Activated CD8-positive, alpha-beta memory T cell treated with anti-CD3 and anti-CD28 coated beads, Interleukin-2, amount 10 ng/mL, durations not matched to agents 7 days and 5 days (primary cell): ENCODE measurements around the gene EPN3. TPM values are rescaled to one million over a fixed set of nuclear protein-coding genes. Genes with fewer than 3 reads are reported as not detected.

Experiments used
- ATAC-seq: fragments of 150-1000 bp; cut with Tn5 transposase; one replicate; pipeline ENCODE4 v1.10.0; 2021; ENCODE audit warnings: moderate library complexity
- CTCF ChIA-PET: fragments of 350-600 bp; sonication (Branson Sonifier 250); formaldehyde crosslinking; loops from one replicate; lab custom pipeline; 2021; ENCODE audit warnings: antibody characterized with exemption; lab: Charles Lee
- DNase-seq: peaks from one replicate; pipeline ENCODE4 v3.0.0-alpha.2; 2020
- H3K27ac Mint-ChIP-seq: one replicate; pipeline ENCODE4 v1.8.0; 2021; ENCODE audit warnings: mild to moderate bottlenecking, mixed read lengths
- H3K27me3 Mint-ChIP-seq: one replicate; pipeline ENCODE4 v1.8.0; 2021; ENCODE audit warnings: mixed read lengths
- H3K36me3 Mint-ChIP-seq: one replicate; pipeline ENCODE4 v1.8.0; 2021; ENCODE audit warnings: mild to moderate bottlenecking, mixed read lengths
- H3K4me1 Mint-ChIP-seq: one replicate; pipeline ENCODE4 v1.8.0; 2021; ENCODE audit warnings: mixed read lengths
- H3K4me3 Mint-ChIP-seq: one replicate; pipeline ENCODE4 v1.8.0; 2021; ENCODE audit warnings: mild to moderate bottlenecking, moderate library complexity, mixed read lengths
- H3K9me3 Mint-ChIP-seq: one replicate; pipeline ENCODE4 v1.8.0; 2022; ENCODE audit warnings: low read depth, mixed read lengths
- total RNA-seq, 2 experiments: library from RNA; stranded (reverse); gene quantifications; one replicate each; pipeline ENCODE4 v1.2.3, GENCODE V29; 2021

EPN3 gene
- total RNA-seq, 2 experiments from 2014 or later: not detected

- Mint-ChIP-seq H3K9me3 (no peaks in the 10 kb centered on the region), H3K4me1 (peaks cover 21% of the 10 kb centered on the region), H3K27ac (no peak overlapping the region), H3K4me3 (no peak overlapping the region), H3K27me3 (peaks cover 3% of the 10 kb centered on the region), H3K36me3 (no peaks in the 10 kb centered on the region)
- no peak for ATAC-seq
- no peak for DNase-seq
- CTCF ChIA-PET: interaction anchor here (2.8 kb wide), 1 partner anchor 16 kb away, joined by 19 read pairs; no protein-coding TSS in a partner anchor
These were observed 32.8 kb upstream of the EPN3 start for GRCh38 chr17:50499721-50500120.

DNA sequence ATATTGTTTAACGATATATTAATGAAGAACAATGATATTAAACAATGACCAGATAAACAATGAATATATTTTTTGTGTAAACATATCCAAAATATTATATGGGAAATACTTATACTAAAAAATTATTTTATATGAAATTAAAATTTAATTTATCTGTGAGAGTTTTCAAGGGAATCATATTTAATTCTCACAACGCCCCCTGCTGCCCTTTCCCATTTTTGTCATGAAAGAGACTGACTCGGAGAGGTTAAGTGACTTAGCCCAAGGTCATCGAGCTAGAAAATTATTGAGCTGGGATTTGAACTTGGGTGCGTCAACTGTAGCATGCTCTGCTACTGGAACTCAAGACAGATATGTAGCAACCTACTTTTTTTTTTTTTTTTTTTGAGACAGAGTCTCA, 31.5 kb upstream of the EPN3 start:
- no peak overlapping the region for H3K27ac Mint-ChIP-seq
- CTCF ChIA-PET: interaction anchor here (0.6 to 2.8 kb wide), 17 partner anchors 8 to 228 kb away, joined by 3 to 19 read pairs (median 4); partner anchors contain the start of genes LRRC59 and SPATA20
- H3K9me3 Mint-ChIP-seq: no peaks in the 10 kb centered on the region
- no peak overlapping the region for H3K4me3 Mint-ChIP-seq
- H3K36me3 Mint-ChIP-seq: no peaks in the 10 kb centered on the region
- ATAC-seq (no peak), DNase-seq (peak; percentile 52)
- peaks cover 9% of the 10 kb centered on the region for H3K27me3 Mint-ChIP-seq
- peaks cover 23% of the 10 kb centered on the region for H3K4me1 Mint-ChIP-seq

DNA sequence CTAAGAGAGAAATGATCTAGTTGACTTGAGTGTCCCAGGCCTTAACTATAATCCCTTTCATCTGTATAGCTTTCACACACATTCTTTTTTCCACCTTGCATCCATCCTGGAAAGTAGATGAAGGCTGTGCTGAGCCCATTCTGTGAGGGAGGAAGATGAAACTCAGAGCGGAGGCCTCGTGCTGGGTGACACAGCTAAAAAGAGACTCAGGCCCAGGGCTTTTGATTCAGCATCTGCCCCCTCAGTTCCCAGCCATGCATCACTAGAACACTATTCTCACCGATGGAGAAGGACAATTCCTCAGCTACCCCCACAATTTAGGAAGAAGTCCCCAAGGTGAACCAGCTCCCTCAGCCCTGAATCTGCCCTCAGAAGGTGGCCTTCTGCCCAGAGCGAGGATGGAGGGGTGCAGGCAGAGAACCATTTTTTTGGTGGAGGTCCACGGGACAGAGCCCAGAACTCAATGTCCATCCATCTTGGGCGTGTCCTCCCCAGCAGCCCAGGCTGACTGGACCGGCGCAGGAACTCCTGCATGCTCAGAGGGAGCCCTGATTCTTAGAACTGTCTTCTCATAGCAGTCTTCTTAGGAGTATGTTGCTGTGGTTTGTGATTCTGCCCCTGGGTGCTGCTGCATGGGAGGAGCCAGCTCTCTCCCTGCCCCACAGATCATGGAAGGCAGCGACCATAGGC, 30.1 kb upstream of the EPN3 start:
- Mint-ChIP-seq H3K4me3 (no peak overlapping the region), H3K27ac (no peak overlapping the region), H3K36me3 (no peaks in the 10 kb centered on the region), H3K9me3 (no peaks in the 10 kb centered on the region), H3K27me3 (peaks cover 6% of the 10 kb centered on the region), H3K4me1 (peaks cover 23% of the 10 kb centered on the region)
- CTCF ChIA-PET: interaction anchor here (0.6 to 2.8 kb wide), 10 partner anchors 9 to 333 kb away, joined by 3 to 19 read pairs (median 4); partner anchors contain the start of genes LRRC59 and SPATA20
- no peak for DNase-seq
- no peak for ATAC-seq

DNA sequence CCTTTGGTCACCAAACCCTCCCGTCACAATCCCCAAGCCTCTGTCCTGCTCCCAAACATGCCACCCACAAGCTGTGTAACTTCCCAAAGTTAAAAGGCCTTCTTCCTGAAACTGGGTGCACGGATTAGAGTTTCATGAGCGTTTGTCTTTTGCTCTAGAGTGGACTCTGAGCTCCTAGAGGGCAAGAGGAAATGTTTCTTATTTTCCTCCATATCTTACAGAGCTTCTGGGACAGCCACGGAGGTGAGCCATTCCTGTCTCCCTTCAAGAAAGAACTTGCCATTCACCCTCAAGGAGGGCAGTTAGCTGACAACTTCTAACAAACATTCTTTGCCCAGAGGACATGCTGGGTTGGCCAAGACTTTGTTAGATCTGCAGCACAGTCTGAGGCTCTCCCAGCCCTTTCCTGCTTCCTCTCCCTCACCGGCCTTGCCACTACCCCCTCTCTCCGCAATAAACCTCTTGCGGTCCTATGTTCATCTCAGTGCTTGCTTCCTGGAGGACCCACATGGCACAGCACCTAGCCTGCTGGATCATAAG, 26.9 kb upstream of the EPN3 start:
- DNase-seq (no peak), ATAC-seq (no peak)
- no peak overlapping the region for H3K27ac Mint-ChIP-seq
- CTCF ChIA-PET: interaction anchor here (0.6 to 2.8 kb wide), 5 partner anchors 9 to 274 kb away, joined by 3 to 11 read pairs (median 3); no protein-coding TSS in a partner anchor
- no peaks in the 10 kb centered on the region for H3K36me3 Mint-ChIP-seq
- no peaks in the 10 kb centered on the region for H3K9me3 Mint-ChIP-seq
- no peak overlapping the region for H3K4me3 Mint-ChIP-seq
- H3K4me1 Mint-ChIP-seq: peaks cover 42% of the 10 kb centered on the region
- peaks cover 6% of the 10 kb centered on the region for H3K27me3 Mint-ChIP-seq

GRCh38 chr17:50506298-50506697, 26.2 kb upstream of the EPN3 start:
- peaks cover 6% of the 10 kb centered on the region for H3K27me3 Mint-ChIP-seq
- no peak overlapping the region for H3K27ac Mint-ChIP-seq
- no peaks in the 10 kb centered on the region for H3K9me3 Mint-ChIP-seq
- DNase-seq (no peak), ATAC-seq (no peak)
- peaks cover 49% of the 10 kb centered on the region for H3K4me1 Mint-ChIP-seq
- H3K36me3 Mint-ChIP-seq: no peaks in the 10 kb centered on the region
- peak overlapping the region; percentile 21 for H3K4me3 Mint-ChIP-seq
- CTCF ChIA-PET: interaction anchor here (1.0 to 2.8 kb wide), 4 partner anchors 9 to 119 kb away, joined by 3 to 11 read pairs (median 4); no protein-coding TSS in a partner anchor

DNA sequence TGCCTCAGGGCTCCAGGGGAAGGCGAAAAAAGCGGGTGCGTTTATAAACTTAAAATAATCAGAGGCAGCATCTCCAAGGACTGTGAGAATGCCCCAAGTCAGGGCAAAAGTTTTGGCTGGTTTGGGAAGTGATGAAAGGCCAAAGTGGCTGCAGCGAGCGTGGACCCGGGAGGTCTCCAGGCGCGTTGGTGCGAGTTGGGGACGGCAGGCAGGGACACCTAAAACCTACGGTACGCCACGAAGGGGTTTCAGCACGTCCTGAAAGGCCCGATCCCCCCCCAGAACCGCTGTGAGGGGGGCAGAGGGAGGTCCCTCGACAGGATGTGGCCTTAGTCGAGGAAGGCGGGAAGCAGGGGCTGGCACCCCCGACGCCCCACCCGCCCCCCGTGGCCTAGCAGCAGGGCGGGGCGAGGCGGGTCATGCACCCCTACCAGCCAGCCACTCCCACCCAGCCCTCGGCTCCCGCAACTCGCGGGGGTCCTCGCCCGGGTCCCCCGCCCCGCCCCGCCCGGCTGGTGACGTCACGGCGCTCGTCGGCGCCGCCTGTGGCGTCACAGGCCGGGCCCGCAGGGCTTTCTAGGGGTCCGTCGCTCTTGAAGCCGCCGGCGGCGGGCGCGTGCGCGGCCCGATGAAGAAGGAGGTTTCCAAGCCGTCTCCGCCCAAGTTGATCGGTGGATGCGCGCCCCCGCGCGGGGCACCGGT, 24.5 kb upstream of the EPN3 start, which contains the start of gene MYCBPAP:
Gene MYCBPAP, plus strand, starts transcription at position 569 of the 702 bp plus-strand sequence. CDS start 236 bp downstream, outside the sequence.
- Mint-ChIP-seq H3K4me1 (peaks cover 52% of the 10 kb centered on the region), H3K27ac (peak within 1 kb of the TSS; percentile 85), H3K9me3 (no peaks in the 10 kb centered on the region), H3K36me3 (no peaks in the 10 kb centered on the region), H3K4me3 (peak within 1 kb of the TSS; percentile 87), H3K27me3 (peaks cover 6% of the 10 kb centered on the region)
- peak; percentile 91 for DNase-seq
- CTCF ChIA-PET: interaction anchor here (0.9 to 1.6 kb wide), 3 partner anchors 30 to 308 kb away, joined by 3 read pairs; partner anchors contain the start of genes LRRC59 and RSAD1
- ATAC-seq: peak; percentile 75

GRCh38 chr17:50508573-50509460, 23.7 kb upstream of the EPN3 start:
- H3K9me3 Mint-ChIP-seq: no peaks in the 10 kb centered on the region
- H3K27ac Mint-ChIP-seq: peak overlapping the region; percentile 83
- H3K4me3 Mint-ChIP-seq: peak overlapping the region; percentile 87
- DNase-seq: no peak
- H3K27me3 Mint-ChIP-seq: peaks cover 6% of the 10 kb centered on the region
- CTCF ChIA-PET: interaction anchor here (0.7 to 1.7 kb wide), 2 partner anchors 29 to 308 kb away, joined by 3 to 10 read pairs; partner anchors contain the start of gene COL1A1
- ATAC-seq: no peak
- H3K36me3 Mint-ChIP-seq: no peaks in the 10 kb centered on the region
- H3K4me1 Mint-ChIP-seq: peaks cover 46% of the 10 kb centered on the region

GRCh38 chr17:50511058-50511457, 21.5 kb upstream of the EPN3 start:
- peak overlapping the region; percentile 45 for H3K4me3 Mint-ChIP-seq
- peaks cover 36% of the 10 kb centered on the region for H3K4me1 Mint-ChIP-seq
- H3K9me3 Mint-ChIP-seq: no peaks in the 10 kb centered on the region
- ATAC-seq (peak; percentile 78), DNase-seq (peak; percentile 86)
- H3K27ac Mint-ChIP-seq: peak overlapping the region; percentile 85
- CTCF ChIA-PET: interaction anchor here (0.6 to 1.9 kb wide), 7 partner anchors 9 to 199 kb away, joined by 4 to 7 read pairs (median 4); partner anchors contain the start of gene LRRC59
- H3K27me3 Mint-ChIP-seq: peaks cover under 1% of the 10 kb centered on the region
- H3K36me3 Mint-ChIP-seq: no peaks in the 10 kb centered on the region

GRCh38 chr17:50513495-50513894, 19.0 kb upstream of the EPN3 start:
- H3K27me3 Mint-ChIP-seq: no peaks in the 10 kb centered on the region
- H3K4me1 Mint-ChIP-seq: peaks cover 32% of the 10 kb centered on the region
- H3K36me3 Mint-ChIP-seq: no peaks in the 10 kb centered on the region
- no peaks in the 10 kb centered on the region for H3K9me3 Mint-ChIP-seq
- H3K4me3 Mint-ChIP-seq: no peak overlapping the region
- CTCF ChIA-PET: interaction anchor here (1.2 kb wide), 1 partner anchor 23 kb away, joined by 3 read pairs; no protein-coding TSS in a partner anchor
- ATAC-seq (no peak), DNase-seq (no peak)
- no peak overlapping the region for H3K27ac Mint-ChIP-seq

- no peaks in the 10 kb centered on the region for H3K9me3 Mint-ChIP-seq
- H3K36me3 Mint-ChIP-seq: no peaks in the 10 kb centered on the region
- CTCF ChIA-PET: interaction anchor here (0.9 to 1.1 kb wide), 4 partner anchors 9 to 117 kb away, joined by 3 read pairs; partner anchors contain the start of gene LRRC59
- DNase-seq (no peak), ATAC-seq (no peak)
- H3K4me3 Mint-ChIP-seq: no peak overlapping the region
- peaks cover 25% of the 10 kb centered on the region for H3K4me1 Mint-ChIP-seq
- no peaks in the 10 kb centered on the region for H3K27me3 Mint-ChIP-seq
- no peak overlapping the region for H3K27ac Mint-ChIP-seq
These were observed 18.1 kb upstream of the EPN3 start for GRCh38 chr17:50514388-50514787.

GRCh38 chr17:50514936-50515702, 17.4 kb upstream of the EPN3 start:
- ATAC-seq (no peak), DNase-seq (no peak)
- Mint-ChIP-seq H3K36me3 (no peaks in the 10 kb centered on the region), H3K9me3 (no peaks in the 10 kb centered on the region), H3K4me1 (peaks cover 19% of the 10 kb centered on the region), H3K4me3 (no peak overlapping the region), H3K27ac (no peak overlapping the region), H3K27me3 (no peaks in the 10 kb centered on the region)
- CTCF ChIA-PET: interaction anchor here (0.9 to 1.8 kb wide), 7 partner anchors 10 to 118 kb away, joined by 3 to 5 read pairs (median 3); partner anchors contain the start of gene LRRC59
